Stimulated activated CD4-positive, alpha-beta T cell treated with anti-CD3 and anti-CD28 coated beads, Interleukin-4, amount 100 ng/mL, for 1 hour (primary cell): ENCODE data around the gene CREM.

Source experiments
- DNase-seq: peaks from one replicate; pipeline ENCODE4 v3.0.0-alpha.2; 2020

The CREM gene

DNA sequence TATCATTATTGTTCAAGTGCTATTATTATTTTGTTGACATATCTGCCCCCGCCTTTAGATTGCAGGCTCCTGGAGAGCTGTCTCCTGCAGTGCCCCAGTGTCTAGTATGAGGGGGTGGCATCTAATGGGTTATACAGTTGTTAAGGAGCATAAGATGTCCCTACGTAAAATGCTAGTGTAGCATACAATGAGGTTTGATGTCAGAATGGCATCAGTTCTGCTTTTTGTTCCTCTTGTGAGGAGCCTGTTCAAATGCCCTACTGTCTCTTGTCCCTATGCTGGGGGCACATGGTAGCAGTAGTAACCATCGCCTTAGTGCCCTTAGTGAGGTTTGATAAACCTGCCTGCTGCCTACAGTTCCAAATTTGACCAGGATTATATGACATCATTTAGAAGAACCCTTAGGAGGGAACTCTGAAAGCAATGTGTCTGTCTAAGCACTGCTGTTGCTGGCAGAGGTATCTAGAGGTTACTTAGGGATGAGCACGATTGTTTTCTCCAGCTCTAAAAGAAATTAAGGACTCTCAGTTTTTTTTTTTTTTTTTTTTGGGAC is 9.7 kb downstream of the CREM start:
- no peak for DNase-seq

GRCh38 chr10:35140126-35140525 is 13.5 kb downstream of the CREM start:
- no peak for DNase-seq

DNA sequence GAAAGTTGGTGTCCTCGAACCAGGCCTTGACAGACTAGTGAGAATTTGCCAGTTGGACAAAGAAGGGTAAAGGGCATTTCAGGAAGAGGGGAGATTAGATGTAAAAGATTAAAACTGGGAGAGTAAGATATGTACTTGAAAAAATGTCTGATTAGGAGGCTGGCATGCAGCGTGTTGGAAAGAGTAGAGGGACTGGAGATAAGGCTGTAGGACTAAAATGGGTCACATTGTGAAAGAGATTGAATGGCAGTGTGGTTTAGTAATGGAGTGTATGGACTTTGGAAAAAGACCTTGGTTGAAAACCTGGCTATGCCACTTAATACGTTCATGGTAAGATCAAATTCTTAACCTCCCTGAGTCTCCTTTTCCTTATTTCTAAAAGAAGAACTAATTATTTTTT is 14.1 kb downstream of the CREM start:
- no peak for DNase-seq

- DNase-seq, result no peak
Measured at GRCh38 chr10:35150308-35150707, 23.7 kb downstream of the CREM start.

GRCh38 chr10:35152992-35153391 is 26.3 kb downstream of the CREM start:
- no peak for DNase-seq

GRCh38 chr10:35153716-35154115 is 27.1 kb downstream of the CREM start:
- no peak for DNase-seq

DNA sequence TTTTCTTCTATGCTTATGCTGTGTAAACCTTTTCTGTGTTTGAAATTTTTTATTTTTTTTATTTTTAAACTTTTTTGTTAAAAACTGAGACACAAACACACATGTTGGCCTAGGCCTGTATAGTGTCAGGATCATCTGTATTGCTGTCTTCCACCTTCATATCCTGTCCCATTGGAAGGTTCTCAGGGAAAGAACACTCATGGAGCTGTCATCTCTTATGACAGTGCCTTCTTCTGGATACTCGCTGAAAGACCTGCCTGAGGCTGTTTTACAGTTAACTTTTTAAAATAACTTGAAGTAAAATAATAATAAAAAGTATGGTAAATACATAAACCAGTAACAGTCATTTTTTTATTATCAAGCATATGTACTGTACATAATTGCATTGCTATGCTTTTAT is 34.1 kb downstream of the CREM start:
- DNase-seq, result no peak

DNA sequence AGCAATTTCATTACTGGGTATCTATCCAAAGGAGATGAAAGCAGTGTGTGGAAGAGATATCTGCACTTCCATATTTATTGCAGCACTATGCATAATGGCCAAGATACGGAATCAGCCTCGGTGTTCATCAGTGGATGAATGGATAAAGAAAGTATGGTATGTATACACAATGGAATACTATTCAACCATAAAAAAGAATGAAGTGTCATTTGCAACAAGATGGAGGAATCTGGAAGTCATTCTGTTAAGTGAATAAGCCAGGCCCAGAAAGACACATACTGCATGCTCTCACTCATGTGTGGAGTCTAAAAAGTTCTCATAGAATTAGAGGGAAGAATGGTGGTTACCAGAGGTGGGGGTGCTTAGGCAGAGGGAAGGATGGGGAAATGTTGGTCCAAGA is 35.3 kb downstream of the CREM start:
- no peak for DNase-seq

DNA sequence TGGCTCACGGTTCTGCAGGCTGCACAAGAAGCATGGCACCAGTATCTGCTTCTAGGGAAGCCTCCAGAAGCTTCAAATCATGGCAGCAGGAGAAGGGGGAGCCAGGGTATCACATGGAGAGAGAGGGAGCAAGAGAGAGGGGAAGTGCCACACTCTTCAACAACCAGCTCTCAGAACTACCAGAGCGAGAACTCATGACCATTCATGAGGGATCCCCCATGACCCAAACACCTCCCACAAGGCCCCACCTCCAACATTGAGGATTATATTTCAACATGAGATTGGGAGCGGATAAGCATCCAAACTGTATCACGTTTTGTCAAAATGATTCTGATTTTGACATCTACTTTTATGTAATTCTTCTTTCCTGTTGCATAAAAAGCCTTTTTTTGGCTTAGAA is 38.5 kb downstream of the CREM start:
- DNase-seq, result no peak

GRCh38 chr10:35165811-35166210 is 39.2 kb downstream of the CREM start:
- DNase-seq, result no peak

DNA sequence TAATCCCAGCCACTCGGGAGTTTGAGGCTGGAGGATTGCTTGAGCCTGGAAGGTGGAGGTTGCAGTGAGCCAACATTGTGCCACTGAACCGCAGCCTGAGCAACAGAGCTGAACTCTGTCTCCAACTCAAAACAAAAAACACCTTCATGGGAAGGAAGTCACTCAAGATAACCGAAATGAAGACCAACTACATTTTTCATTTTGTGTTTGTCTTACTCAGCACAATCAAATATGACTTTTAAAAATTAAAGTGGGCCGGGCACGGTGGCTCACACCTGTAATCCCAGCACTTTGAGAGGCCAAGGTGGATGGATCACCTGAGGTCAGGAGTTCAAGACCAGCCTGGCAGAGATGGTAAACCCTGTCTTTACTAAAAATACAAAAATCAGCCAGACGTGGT is 40.0 kb downstream of the CREM start:
- no peak for DNase-seq

DNA sequence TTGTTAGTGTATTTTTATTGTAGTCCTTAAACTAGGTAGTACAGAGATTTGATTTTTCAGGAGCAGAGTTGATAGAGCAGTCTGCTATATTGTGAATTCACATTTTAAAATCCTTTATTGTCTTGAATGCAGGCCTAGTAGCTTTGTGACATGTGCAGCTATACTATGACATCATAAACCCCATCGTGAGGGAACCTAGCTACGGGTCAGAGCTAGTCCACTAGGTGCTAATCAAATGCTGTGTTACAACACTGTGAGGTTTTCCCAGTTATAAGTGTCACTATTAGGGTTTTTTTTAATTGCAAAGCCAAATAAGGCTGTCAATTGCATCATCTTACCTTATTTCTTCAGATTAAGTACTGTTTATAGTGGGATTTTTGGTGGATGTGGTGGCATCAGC is 40.7 kb downstream of the CREM start:
- no peak for DNase-seq

DNA sequence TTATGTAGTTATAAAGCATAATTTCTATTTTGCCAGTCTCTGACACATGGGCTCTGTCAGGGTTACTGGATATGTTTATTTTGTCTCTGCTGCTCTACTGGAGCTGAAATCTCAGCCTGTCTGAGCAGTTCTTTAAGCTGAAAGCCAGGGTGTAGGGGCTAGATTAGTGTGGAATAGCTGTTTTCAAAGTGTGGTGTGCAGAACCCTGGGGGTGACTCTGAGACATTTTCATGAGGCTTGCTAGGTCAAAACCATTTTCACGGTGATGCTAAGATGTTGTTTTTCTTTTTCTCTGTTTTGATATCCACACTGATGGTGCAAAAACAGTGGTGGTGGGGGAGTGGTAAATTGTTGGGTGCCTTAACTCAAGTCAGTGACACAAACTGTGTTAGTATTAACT is 45.5 kb downstream of the CREM start:
- no peak for DNase-seq

GRCh38 chr10:35172574-35172973 is 45.9 kb downstream of the CREM start:
- no peak for DNase-seq

GRCh38 chr10:35178331-35178730 is 51.7 kb downstream of the CREM start:
- DNase-seq, result no peak

- no peak for DNase-seq
Measured at GRCh38 chr10:35182631-35183510, 56.2 kb downstream of the CREM start.

- DNase-seq, result no peak
Measured at GRCh38 chr10:35184527-35185171, 58.0 kb downstream of the CREM start.

DNA sequence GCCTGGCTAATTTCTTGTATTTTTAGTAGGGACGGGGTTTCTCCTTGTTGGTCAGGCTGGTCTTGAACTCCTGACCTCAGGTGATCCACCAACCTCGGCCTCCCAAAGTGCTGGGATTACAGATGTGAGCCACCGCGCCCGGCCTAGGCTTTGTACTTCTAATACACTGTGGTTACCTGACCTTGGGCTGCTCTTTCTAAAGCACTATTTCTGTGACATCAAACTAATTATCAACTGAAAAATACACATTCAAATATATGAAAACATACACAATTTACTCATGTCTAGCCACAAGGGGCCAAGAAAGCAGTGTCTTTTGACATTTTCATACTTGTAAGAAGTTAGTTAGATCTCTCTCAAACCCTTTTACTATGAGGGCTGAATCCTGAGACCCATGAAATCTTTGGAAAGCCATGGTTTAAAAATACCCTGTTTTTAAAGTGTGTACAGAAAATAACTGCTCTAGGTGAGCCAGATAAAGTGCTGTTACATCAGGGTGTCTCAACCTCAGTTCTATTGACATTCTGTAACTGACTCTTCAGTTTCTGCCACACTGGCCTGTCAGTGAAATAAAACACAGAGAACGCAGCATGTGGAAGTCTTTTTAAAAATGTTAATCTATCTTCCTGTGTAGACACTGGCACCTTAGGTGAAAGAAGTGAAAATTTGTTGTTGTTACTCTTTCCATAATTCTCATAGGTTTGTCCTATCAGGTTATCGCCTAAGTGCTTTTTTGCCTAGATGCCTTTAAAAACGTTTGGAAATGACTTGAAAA is 58.8 kb downstream of the CREM start:
- no peak for DNase-seq

- DNase-seq, result no peak
Measured at GRCh38 chr10:35188954-35189353, 62.3 kb downstream of the CREM start.

DNA sequence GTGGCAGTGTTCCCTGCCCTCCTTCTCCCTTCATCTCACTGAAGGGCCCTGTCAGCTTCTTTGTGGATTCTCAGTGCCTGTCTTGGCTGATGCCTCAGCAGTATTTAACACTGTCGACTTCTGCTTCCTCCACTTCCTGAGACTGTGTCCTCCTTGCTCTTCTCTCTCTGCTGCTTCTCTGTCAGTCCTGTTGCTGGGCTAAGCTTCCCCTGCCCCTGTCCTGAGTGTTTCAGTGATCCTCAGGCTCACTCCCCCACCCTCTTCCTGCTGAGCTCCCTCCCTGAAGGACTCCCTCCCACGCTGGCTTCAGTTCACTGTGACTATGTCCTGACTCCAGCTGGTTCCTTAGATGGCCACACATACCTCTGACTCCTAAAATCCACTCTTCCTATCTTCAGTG is 64.9 kb downstream of the CREM start:
- DNase-seq, result no peak

- DNase-seq, result no peak
Measured at GRCh38 chr10:35192645-35193249, 66.1 kb downstream of the CREM start.

DNA sequence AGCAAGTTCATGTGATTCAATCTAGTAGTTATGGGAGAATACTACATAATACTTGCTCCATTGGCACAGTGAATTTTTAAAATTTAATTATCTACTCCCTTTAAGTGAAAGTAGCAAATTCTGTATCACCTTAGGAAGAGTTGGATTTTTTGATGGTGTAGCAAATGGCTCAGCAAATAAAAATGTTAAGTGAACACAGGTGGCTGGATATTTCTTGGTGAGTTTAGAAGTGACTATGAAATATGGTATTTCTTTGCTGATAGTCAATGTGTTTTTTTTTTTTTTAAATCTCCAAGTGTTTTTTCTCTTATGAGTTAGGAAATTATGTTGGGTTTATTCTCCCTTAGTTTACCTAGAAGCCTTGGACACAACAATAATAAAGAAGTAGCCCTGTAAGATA is 67.8 kb downstream of the CREM start:
- DNase-seq, result no peak

DNA sequence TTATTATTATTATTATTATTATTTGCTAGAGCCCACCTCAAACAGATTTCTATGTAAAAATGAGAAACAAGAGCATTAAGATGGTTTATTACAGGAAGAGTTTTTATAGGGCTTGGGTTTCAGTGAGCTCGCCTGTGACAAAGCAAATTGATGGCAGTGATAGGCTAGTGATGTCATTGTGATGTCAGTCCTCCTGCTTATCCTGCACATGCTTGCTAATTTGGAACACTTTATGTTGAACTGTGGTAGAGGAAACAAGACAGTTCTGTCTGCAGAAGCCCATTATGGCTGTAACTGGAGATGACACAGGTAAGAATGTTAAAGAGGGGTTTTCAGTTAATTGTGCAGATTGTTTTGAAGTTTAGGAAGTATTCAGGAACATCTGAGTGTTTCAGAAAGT is 68.3 kb downstream of the CREM start:
- DNase-seq, result no peak
